GM19035 (cell line): Measurements from ENCODE around the gene TPTE2.
A peak's percentile ranks its signal among the peaks of the same experiment; 100 is the strongest.
"Not testable (repeated sequence)": the region's sequence is repeated elsewhere in the genome, so short reads cannot be mapped to it uniquely, and the experiment has no call there.

Source experiments
- ATAC-seq: cut with Tn5 transposase; IDR thresholded peaks from one replicate; pipeline ENCODE4 v1.9.1; 2021; ENCODE audit not compliant: unreplicated experiment

The TPTE2 gene

GRCh38 chr13:19561127-19561582 lies at the start of gene TPTE2:
Gene TPTE2, minus strand, starts transcription at chr13:19561532. Its CDS starts 58,298 bp downstream, at chr13:19503234.
- not testable (repeated sequence) for ATAC-seq

- no peak for ATAC-seq
Measured at GRCh38 chr13:19607523-19608078, 46.3 kb upstream of the TPTE2 start.

GRCh38 chr13:19606737-19607136 lies 45.4 kb upstream of the TPTE2 start:
- ATAC-seq, result no peak

- ATAC-seq, result no peak
Measured at GRCh38 chr13:19606152-19606551, 44.8 kb upstream of the TPTE2 start.

GRCh38 chr13:19605161-19605955 lies 44.0 kb upstream of the TPTE2 start:
- no peak for ATAC-seq

GRCh38 chr13:19604306-19604705 lies 43.0 kb upstream of the TPTE2 start:
- no peak for ATAC-seq

- peak; percentile 84 for ATAC-seq
Measured at GRCh38 chr13:19601749-19602725, 40.7 kb upstream of the TPTE2 start.

- no peak for ATAC-seq
Measured at GRCh38 chr13:19597523-19597922, 36.2 kb upstream of the TPTE2 start.

- no peak for ATAC-seq
Measured at GRCh38 chr13:19596960-19597361, 35.6 kb upstream of the TPTE2 start.

- no peak for ATAC-seq
Measured at GRCh38 chr13:19596086-19596485, 34.8 kb upstream of the TPTE2 start.

GRCh38 chr13:19592657-19593180 lies 31.4 kb upstream of the TPTE2 start:
- ATAC-seq, result no peak

- ATAC-seq, result no peak
Measured at GRCh38 chr13:19591864-19592263, 30.5 kb upstream of the TPTE2 start.

GRCh38 chr13:19590423-19590822 lies 29.1 kb upstream of the TPTE2 start:
- no peak for ATAC-seq

GRCh38 chr13:19589312-19589711 lies 28.0 kb upstream of the TPTE2 start:
- ATAC-seq, result no peak

- peak; percentile 69 for ATAC-seq
Measured at GRCh38 chr13:19587635-19588300, 26.4 kb upstream of the TPTE2 start.

- peak; percentile 78 for ATAC-seq
Measured at GRCh38 chr13:19586904-19587634, 25.7 kb upstream of the TPTE2 start.

- ATAC-seq, result no peak
Measured at GRCh38 chr13:19581675-19582074, 20.3 kb upstream of the TPTE2 start.

- no peak for ATAC-seq
Measured at GRCh38 chr13:19575230-19575629, 13.9 kb upstream of the TPTE2 start.

- no peak for ATAC-seq
Measured at GRCh38 chr13:19573120-19573716, 11.9 kb upstream of the TPTE2 start.
